Mammary epithelial cell (primary cell): ENCODE results near the gene CEP112.

Experiments
- CTCF ChIP-seq, 2 donors: IDR thresholded peaks in 1 of 2; conservative IDR thresholded peaks in 1 of 2; 2 replicates each; pipeline ENCODE4 v1.5.1; 2011 to 2012; ENCODE audit warnings: inconsistent platforms in 2 of 2, low read length in 2 of 2, mild to moderate bottlenecking in 2 of 2, control low read depth in 1 of 2, low read depth in 1 of 2; ENCODE audit not compliant: insufficient read depth in 1 of 2; ENCODE audit errors: extremely low read depth in 1 of 2
- EZH2 ChIP-seq: IDR thresholded peaks from 2 replicates; pipeline ENCODE4 v1.6.1; 2012; ENCODE audit warnings: low read length, inconsistent platforms, borderline replicate concordance

DNA sequence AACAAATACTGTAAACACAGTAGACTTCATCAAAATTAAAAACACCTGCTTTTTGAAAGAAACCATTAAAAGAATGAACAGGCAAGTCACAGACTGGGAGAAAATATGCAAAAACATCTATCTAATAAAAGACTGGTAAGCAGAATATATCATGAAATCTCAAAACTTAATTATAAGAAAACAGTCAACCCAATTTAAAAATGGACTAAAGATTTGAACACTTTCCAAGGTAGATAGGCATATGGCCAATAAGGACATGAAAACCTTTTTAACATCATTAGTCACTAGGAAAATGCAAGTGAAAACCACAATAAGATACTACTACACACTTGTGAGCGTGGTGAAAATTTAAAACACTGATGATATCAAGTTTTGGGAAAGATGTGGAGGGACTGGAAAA lies 218.7 kb downstream of the CEP112 start:
- TF ChIP-seq CTCF (conservative IDR thresholded peaks at IDR 0.05 in 1 of 2, IDR thresholded peaks at IDR 0.05 in 1 of 2; ENCODE audit: extremely low read depth in 1 of 2, insufficient read depth in 1 of 2, low read depth in 1 of 2, low read length in 2 of 2) (no peak), EZH2 (no peak)
